Coronary artery (tissue), 2 donors: ENCODE results near the gene MCEMP1.
"Not testable (repeated sequence)": the region's sequence is repeated elsewhere in the genome, so short reads cannot be mapped to it uniquely, and the experiment has no call there.

Experiments
- DNase-seq: peaks from one replicate; pipeline ENCODE4 v3.0.0-alpha.2; 2017; ENCODE audit warnings: low spot score
- H3K27ac ChIP-seq, 2 donors: fragments of 200-600 bp; sonication (generic); one replicate each; pipeline ENCODE4 v1.5.1; 2016 to 2019
- H3K4me3 ChIP-seq: fragments of 200-600 bp; sonication (generic); 2 replicates; pipeline ENCODE4 v1.5.1; 2016; ENCODE audit warnings: mild to moderate bottlenecking, moderate library complexity
- CTCF ChIP-seq: fragments of 200-600 bp; sonication (generic); IDR thresholded peaks from one replicate; pipeline ENCODE4 v1.5.1; 2019; ENCODE audit warnings: antibody characterized with exemption

Gene MCEMP1

GRCh38 chr19:7639863-7640348, 37.0 kb upstream of the MCEMP1 start:
- no peak for TF ChIP-seq CTCF
- DNase-seq: no peak
- Histone ChIP-seq H3K27ac (no peak overlapping the region), H3K4me3 (no peak overlapping the region)

GRCh38 chr19:7640803-7641202, 36.1 kb upstream of the MCEMP1 start:
- no peak for TF ChIP-seq CTCF
- no peak for DNase-seq
- Histone ChIP-seq H3K27ac (no peak overlapping the region), H3K4me3 (no peak overlapping the region)

GRCh38 chr19:7641290-7642276, 35.3 kb upstream of the MCEMP1 start:
- DNase-seq: no peak
- Histone ChIP-seq H3K27ac (no peak overlapping the region), H3K4me3 (no peak overlapping the region)
- TF ChIP-seq CTCF: no peak

DNA sequence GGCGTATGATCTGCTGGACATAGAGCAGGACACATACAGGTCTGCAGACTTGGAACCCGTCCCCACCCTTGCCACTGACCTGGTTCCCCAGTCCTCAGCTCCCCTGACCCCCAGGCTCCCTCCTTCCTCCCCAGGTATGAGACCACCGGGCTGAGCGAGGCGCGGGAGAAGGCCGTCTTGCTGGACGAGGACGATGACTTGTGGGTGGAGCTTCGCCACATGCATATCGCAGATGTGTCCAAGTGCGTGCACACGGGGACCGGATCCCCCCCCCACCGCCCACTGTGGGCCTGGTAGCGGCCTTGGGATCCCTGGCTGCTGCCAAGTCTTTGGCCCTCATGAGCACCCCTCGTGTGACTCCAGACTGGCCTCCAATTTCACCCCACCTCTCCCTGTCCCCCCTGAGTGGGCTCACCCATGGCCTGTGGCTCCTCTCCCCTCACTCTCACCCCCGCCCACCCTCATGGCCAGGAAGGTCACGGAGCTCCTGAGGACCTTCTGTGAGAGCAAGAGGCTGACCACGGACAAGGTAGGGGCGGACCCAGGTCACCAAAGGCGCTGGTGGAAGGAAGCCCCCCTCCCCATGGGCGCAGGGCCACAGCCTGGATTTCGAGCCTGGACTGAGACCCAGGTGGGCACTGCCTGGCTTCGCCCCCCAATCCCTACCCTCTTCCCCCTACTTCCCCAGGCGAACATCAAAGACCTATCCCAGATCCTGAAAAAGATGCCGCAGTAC, 34.4 kb upstream of the MCEMP1 start:
- no peak overlapping the region for H3K4me3 ChIP-seq
- H3K27ac ChIP-seq: no peak overlapping the region
- TF ChIP-seq CTCF: no peak
- DNase-seq: no peak

GRCh38 chr19:7643031-7643415, 33.9 kb upstream of the MCEMP1 start:
- Histone ChIP-seq H3K4me3 (no peak overlapping the region), H3K27ac (no peak overlapping the region)
- no peak for DNase-seq
- no peak for TF ChIP-seq CTCF

GRCh38 chr19:7643629-7644549, 33.0 kb upstream of the MCEMP1 start:
- DNase-seq, H3K27ac ChIP-seq: not testable (repeated sequence)

GRCh38 chr19:7644550-7644877, 32.4 kb upstream of the MCEMP1 start:
- DNase-seq: no peak
- Histone ChIP-seq H3K4me3 (no peak overlapping the region), H3K27ac (no peak overlapping the region)
- TF ChIP-seq CTCF: no peak

More at GRCh38 chr19:7643629-7644549, 33.0 kb upstream of the MCEMP1 start:
- not testable (repeated sequence) for H3K4me3 ChIP-seq
